Measurements from ENCODE around the gene PSMD13. TPM values are rescaled to one million over a fixed set of nuclear protein-coding genes. Genes with fewer than 3 reads are reported as not detected.

Gene PSMD13
- total and polyA plus RNA-seq, 2 of the 13 experiments (the other 11 are each of a cell fraction or from before 2014, with no cell fraction given), result 83.0 to 117 TPM

GRCh38 chr11:208181-208916 lies 28.4 kb upstream of the PSMD13 start (continued):
- TF ChIP-seq ZMAT5 (CRISPR knock-in tag; IDR thresholded peaks at IDR 0.05; ENCODE audit: borderline replicate concordance, low read depth), result no peak
- no peak for TF ChIP-seq HHEX (CRISPR knock-in tag; IDR thresholded peaks at IDR 0.05)
- peak; percentile 79; the same call in 1 of the 2 replicates for TF ChIP-seq E2F5 (CRISPR knock-in tag; conservative IDR thresholded peaks at IDR 0.05)
- TF ChIP-seq UBTF (CRISPR knock-in tag; IDR thresholded peaks at IDR 0.05), result peak; percentile 36; the same call in 1 of the 2 replicates
- TF ChIP-seq ZNF770 (CRISPR knock-in tag; IDR thresholded peaks at IDR 0.05), result no peak
- TF ChIP-seq NFKBIZ (CRISPR knock-in tag; IDR thresholded peaks at IDR 0.05), result no peak
- peak; percentile 87 for TF ChIP-seq GATAD1 (CRISPR knock-in tag; IDR thresholded peaks at IDR 0.05)
- TF ChIP-seq ZNF451 (CRISPR knock-in tag; IDR thresholded peaks at IDR 0.05), result no peak
- TF ChIP-seq ZNF383 (CRISPR knock-in tag; IDR thresholded peaks at IDR 0.05; ENCODE audit: borderline replicate concordance), result no peak
- TF ChIP-seq HMGXB3 (CRISPR knock-in tag; IDR thresholded peaks at IDR 0.05; ENCODE audit: borderline replicate concordance), result no peak
- TF ChIP-seq NFE2L1 (CRISPR knock-in tag; IDR thresholded peaks at IDR 0.05; ENCODE audit: borderline replicate concordance), result no peak
- TF ChIP-seq ZNF274 (CRISPR knock-in tag; IDR thresholded peaks at IDR 0.05), result no peak
- peak; percentile 87 for TF ChIP-seq RBFOX2 (IDR thresholded peaks at IDR 0.05; ENCODE audit: low read depth, low read length)
- TF ChIP-seq SAFB2 (CRISPR knock-in tag; IDR thresholded peaks at IDR 0.05; ENCODE audit: borderline replicate concordance, low read depth), result no peak
- peak; percentile 87 for TF ChIP-seq SAP130 (CRISPR knock-in tag; IDR thresholded peaks at IDR 0.05; ENCODE audit: low read depth)
- no peak for TF ChIP-seq HNRNPH1 (optimal IDR thresholded peaks at IDR 0.05; ENCODE audit: low read depth, low read length)
- no peak for TF ChIP-seq RARA (CRISPR knock-in tag; IDR thresholded peaks at IDR 0.05)
- TF ChIP-seq NFYB (CRISPR knock-in tag; IDR thresholded peaks at IDR 0.05), result no peak
- TF ChIP-seq NRL (CRISPR knock-in tag; IDR thresholded peaks at IDR 0.05; ENCODE audit: borderline replicate concordance), result no peak; the same call in 1 of the 2 replicates
- no peak for TF ChIP-seq NR2F6 (IDR thresholded peaks at IDR 0.05)
- TF ChIP-seq NR2F6 (CRISPR knock-in tag; IDR thresholded peaks at IDR 0.05), result no peak; the same call in 1 of the 2 replicates

Data from HepG2 (cell line).